Nucleus accumbens (tissue), 56 donors: ENCODE data around the gene PI4KB.

Experiments
- DNase-seq, 56 donors: peaks; one replicate each; lab custom pipeline; 2025; lab: John Stamatoyannopoulos, UW

Gene PI4KB

GRCh38 chr1:151313501-151313900 lies 13.7 kb downstream of the PI4KB start:
- DNase-seq = peak in 6 of 56 donors; percentile 7 to 20 (median 10)

GRCh38 chr1:151312826-151313225 lies 14.4 kb downstream of the PI4KB start:
- DNase-seq = no peak

- no peak for DNase-seq
Observed at GRCh38 chr1:151312411-151312810, 14.8 kb downstream of the PI4KB start.

GRCh38 chr1:151311589-151312331 lies 15.5 kb downstream of the PI4KB start:
- peak in 44 of 56 donors; percentile 21 to 91 (median 64) for DNase-seq

GRCh38 chr1:151311011-151311410 lies 16.2 kb downstream of the PI4KB start:
- no peak for DNase-seq

- DNase-seq = no peak
Observed at GRCh38 chr1:151309811-151310323, 17.3 kb downstream of the PI4KB start.

DNA sequence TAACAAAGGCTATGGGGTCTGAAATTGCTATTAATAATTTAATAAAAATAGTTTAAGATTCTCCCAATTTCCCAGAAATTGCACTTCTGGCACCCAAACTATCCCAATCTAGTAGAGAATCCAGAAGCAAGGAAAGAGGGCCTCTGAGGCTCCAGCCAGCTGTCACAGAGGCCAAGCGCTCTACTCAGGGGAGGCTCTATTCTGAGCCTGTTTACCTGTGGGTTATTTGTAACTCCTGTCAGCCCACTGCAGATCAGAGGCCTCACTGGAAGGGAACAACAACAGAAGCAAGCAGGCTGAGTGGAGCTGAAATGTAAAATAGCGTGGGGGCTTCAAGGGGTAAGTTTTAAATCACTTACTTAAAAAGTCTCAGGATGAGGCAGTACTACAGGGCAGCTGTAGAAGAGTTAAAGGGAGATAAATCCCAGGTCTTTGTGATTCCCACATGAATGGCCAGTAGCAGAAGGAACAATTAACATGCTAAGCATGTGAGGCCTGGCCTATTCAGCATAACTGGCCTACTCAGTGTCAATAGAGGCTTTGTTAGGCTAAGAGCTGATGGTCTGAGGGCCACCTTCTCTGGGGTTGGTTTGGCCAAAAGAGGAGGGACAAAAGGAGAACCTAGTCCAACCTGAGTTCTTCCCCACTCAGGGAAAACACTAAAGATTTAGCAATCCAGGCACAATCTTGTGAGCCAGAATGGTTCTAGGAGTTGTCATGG lies 32.3 kb downstream of the PI4KB start:
- peak in 42 of 56 donors; percentile 4 to 81 (median 42) for DNase-seq

- DNase-seq = no peak
Observed at GRCh38 chr1:151293093-151293492, 34.1 kb downstream of the PI4KB start.

DNA sequence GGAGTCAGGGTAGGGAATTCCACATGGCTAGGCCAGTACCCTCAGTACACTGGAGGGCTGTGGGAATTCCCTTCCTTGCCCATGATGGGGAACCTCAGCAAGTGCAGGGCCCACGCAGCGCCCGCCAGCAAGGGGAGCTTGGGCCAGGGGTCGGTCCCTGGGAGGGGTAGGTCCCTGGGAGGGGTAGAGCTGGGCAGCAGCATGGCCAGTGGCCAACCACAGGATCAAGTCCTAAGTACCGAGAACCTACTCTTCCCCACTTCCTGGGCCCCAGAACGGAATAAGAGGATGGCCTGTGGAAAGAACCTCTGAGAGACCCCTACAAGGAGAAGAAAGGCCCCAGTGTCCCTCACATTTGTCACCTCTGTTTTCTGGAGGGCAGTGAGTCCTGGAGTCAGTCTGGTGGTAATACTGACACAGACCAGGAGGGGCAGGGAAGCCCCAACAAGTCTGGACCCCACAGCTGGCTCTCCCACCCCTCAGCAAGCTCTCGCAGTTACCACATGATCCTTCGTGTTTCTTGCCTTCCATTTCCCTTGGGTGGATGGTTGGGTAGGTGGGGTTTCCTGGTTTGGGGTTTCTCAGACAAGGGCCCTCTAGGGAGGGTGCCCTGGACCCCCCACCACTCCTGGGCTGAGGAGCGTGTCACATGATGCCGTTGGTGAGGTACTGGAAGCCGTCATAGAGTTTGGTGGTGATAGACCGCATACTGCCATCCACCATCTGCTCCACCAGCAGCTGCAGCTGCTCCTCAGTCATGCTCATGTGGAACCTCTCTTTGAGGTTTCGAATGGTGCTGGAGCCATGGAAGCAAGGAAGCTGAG lies 34.8 kb downstream of the PI4KB start:
- DNase-seq = no peak

DNA sequence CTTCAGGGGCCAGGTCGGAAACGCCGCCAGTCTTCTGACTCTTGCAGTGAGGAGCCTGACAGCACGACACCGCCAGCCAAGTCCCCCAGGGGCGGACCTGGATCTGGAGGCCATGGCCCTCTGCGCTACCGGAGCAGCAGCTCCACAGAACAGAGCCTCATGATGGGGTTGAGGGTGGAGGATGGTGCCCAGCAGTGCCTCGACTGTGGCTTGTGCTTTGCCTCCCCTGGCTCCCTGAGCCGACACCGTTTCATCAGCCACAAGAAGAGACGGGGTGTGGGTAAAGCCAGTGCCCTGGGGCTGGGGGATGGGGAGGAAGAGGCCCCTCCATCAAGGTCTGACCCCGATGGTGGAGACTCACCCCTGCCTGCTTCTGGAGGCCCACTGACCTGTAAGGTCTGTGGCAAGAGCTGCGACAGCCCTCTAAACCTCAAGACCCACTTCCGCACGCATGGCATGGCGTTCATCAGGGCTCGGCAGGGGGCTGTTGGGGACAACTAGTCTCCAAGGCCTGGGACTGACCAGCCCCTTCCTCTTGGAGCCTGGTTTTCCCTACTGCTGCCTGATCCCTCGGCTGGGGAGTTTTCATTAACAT lies 36.4 kb downstream of the PI4KB start:
- DNase-seq = no peak

GRCh38 chr1:151289991-151290708 lies 37.1 kb downstream of the PI4KB start:
- peak in 1 of 56 donors; percentile 19 for DNase-seq

DNA sequence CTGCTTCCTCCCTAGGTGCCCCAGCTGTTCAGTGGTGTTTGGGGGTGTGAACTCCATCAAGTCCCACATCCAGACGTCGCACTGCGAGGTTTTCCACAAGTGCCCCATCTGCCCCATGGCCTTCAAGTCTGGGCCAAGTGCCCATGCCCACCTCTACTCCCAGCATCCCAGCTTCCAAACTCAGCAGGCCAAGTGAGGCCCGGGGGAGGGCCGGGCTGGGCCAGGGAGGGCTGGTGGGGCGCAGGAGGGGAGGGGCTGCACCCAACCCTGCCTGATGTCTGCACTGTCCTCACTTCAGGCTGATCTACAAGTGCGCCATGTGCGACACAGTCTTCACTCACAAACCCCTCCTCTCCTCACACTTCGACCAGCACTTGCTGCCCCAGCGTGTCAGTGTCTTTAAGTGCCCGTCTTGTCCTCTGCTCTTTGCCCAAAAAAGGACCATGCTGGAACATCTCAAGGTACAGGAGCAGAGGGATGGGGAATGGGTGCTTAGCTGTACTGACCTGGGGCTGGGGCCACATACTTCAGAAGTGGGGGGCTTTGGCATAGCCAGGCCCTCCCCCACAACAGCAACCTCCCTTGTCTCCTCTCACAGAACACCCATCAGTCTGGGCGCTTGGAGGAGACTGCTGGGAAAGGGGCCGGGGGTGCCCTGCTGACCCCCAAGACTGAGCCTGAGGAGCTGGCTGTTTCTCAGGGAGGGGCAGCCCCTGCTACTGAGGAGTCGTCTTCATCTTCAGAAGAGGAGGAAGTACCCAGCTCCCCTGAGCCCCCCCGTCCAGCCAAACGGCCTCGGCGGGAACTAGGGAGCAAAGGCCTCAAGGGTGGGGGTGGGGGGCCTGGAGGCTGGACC lies 37.9 kb downstream of the PI4KB start:
- DNase-seq = no peak

GRCh38 chr1:151288502-151288901 lies 38.7 kb downstream of the PI4KB start:
- DNase-seq = no peak

GRCh38 chr1:151287767-151288500 lies 39.3 kb downstream of the PI4KB start:
- no peak for DNase-seq

- no peak for DNase-seq
Observed at GRCh38 chr1:151287341-151287699, 39.9 kb downstream of the PI4KB start.

DNA sequence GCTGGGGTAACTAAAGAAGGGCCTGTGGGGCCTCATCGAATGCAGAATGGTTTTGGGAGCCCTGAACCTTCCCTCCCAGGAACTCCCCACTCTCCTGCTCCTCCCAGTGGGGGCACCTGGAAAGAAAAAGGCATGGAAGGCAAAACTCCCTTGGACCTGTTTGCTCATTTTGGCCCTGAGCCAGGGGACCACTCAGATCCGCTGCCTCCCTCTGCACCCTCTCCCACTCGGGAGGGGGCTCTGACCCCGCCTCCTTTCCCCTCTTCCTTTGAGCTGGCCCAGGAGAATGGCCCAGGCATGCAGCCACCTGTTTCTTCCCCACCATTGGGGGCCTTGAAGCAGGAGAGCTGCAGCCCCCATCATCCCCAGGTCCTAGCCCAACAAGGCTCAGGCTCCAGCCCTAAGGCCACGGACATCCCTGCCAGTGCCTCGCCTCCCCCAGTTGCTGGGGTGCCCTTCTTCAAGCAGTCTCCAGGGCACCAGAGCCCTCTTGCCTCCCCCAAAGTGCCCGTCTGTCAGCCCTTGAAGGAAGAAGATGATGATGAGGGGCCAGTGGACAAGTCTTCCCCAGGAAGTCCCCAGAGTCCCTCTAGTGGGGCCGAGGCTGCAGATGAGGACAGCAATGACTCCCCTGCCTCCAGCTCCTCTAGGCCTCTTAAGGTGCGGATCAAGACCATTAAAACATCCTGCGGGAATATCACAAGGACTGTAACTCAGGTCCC lies 40.4 kb downstream of the PI4KB start:
- DNase-seq = no peak

- DNase-seq = no peak
Observed at GRCh38 chr1:151284013-151284577, 43.1 kb downstream of the PI4KB start.
